Uterus (tissue), 2 donors: Measurements from ENCODE around the gene ABCF2.

Source experiments
- POLR2A ChIP-seq, 2 donors: fragments of 450-650 bp; IDR thresholded peaks; one replicate each; pipeline ENCODE4 v1.6.1; 2016; ENCODE audit warnings: antibody characterized with exemption in 2 of 2, mild to moderate bottlenecking in 1 of 2, moderate library complexity in 1 of 2
- TF ChIP-seq, protein P1 (sequence below), 4 experiments: fragments of 200-600 bp in 2 of 4; fragments of 450-650 bp in 2 of 4; sonication (generic) in 2 of 4; IDR thresholded peaks; one replicate each; pipeline ENCODE4 v1.5.1; 2016 to 2019; ENCODE audit warnings: antibody characterized with exemption in 4 of 4, mild to moderate bottlenecking in 2 of 4, moderate library complexity in 1 of 4

DNA sequence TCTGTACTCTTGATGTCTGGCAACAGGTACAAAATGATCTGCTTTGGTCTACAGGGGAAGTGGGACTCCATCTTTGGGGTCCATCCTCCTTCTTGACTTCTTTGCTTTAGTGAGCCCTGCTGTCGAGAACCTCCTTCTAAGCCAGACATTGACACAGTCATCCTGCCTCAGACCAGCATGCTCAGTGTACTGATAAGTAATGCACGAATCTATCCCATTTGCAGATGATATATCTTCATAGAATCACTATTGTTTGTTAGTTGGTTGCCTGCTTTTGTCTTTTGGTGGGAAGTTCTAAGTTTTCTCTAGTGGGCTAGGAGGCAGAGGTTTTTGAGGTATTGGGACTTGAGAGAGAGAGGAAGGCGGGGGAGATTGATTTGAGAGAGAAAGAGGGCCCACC is 25.7 kb downstream of the ABCF2 start:
- TF ChIP-seq POLR2A (IDR thresholded peaks at IDR 0.05), result no peak
- TF ChIP-seq, protein P1, sequence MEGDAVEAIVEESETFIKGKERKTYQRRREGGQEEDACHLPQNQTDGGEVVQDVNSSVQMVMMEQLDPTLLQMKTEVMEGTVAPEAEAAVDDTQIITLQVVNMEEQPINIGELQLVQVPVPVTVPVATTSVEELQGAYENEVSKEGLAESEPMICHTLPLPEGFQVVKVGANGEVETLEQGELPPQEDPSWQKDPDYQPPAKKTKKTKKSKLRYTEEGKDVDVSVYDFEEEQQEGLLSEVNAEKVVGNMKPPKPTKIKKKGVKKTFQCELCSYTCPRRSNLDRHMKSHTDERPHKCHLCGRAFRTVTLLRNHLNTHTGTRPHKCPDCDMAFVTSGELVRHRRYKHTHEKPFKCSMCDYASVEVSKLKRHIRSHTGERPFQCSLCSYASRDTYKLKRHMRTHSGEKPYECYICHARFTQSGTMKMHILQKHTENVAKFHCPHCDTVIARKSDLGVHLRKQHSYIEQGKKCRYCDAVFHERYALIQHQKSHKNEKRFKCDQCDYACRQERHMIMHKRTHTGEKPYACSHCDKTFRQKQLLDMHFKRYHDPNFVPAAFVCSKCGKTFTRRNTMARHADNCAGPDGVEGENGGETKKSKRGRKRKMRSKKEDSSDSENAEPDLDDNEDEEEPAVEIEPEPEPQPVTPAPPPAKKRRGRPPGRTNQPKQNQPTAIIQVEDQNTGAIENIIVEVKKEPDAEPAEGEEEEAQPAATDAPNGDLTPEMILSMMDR (IDR thresholded peaks at IDR 0.05), result no peak
